GM12874 (cell line): Measurements from ENCODE around the gene MAN1C1.

ENCODE experiments used
- TF ChIP-seq, protein P1 (sequence below): IDR thresholded peaks from 2 replicates; pipeline ENCODE4 v1.5.1; 2011; ENCODE audit warnings: low read depth, mild to moderate bottlenecking, control low read depth, low read length, moderate library complexity; ENCODE audit not compliant: insufficient read depth

The MAN1C1 gene

DNA sequence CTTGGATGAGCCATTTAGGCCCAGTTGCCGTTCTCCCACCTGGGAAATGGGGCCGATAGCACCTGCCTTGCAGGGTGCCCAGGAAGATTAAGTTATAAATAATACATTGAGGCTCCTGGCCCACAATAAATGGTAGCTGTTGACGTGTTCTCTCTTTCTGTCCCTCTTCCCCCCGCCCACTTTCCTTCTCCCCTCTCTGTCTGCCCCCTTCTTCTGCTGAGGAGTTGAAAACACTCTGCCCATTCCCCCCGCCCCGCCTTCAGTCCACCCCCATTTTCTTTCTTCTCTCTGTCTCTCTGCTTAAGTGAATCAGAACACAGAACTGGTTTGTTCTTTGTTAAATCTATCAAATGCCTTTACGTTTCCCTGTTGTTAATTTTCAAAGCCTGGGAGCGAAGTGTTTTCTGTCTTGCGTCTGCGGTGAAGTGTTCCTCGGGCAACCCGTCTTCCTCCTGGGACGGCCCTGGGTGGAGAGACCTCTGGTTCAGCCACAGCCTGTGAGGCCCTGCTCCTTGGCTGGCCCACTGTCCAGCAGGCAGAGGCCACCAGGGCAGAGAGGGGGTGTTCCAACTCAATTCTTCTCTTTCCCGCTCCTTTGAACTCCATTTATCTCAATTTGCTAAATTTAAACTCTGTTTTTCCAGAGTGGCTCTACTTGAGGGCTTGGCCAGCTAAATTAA, 154.1 kb downstream of the MAN1C1 start:
- TF ChIP-seq, protein P1, sequence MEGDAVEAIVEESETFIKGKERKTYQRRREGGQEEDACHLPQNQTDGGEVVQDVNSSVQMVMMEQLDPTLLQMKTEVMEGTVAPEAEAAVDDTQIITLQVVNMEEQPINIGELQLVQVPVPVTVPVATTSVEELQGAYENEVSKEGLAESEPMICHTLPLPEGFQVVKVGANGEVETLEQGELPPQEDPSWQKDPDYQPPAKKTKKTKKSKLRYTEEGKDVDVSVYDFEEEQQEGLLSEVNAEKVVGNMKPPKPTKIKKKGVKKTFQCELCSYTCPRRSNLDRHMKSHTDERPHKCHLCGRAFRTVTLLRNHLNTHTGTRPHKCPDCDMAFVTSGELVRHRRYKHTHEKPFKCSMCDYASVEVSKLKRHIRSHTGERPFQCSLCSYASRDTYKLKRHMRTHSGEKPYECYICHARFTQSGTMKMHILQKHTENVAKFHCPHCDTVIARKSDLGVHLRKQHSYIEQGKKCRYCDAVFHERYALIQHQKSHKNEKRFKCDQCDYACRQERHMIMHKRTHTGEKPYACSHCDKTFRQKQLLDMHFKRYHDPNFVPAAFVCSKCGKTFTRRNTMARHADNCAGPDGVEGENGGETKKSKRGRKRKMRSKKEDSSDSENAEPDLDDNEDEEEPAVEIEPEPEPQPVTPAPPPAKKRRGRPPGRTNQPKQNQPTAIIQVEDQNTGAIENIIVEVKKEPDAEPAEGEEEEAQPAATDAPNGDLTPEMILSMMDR: no peak

DNA sequence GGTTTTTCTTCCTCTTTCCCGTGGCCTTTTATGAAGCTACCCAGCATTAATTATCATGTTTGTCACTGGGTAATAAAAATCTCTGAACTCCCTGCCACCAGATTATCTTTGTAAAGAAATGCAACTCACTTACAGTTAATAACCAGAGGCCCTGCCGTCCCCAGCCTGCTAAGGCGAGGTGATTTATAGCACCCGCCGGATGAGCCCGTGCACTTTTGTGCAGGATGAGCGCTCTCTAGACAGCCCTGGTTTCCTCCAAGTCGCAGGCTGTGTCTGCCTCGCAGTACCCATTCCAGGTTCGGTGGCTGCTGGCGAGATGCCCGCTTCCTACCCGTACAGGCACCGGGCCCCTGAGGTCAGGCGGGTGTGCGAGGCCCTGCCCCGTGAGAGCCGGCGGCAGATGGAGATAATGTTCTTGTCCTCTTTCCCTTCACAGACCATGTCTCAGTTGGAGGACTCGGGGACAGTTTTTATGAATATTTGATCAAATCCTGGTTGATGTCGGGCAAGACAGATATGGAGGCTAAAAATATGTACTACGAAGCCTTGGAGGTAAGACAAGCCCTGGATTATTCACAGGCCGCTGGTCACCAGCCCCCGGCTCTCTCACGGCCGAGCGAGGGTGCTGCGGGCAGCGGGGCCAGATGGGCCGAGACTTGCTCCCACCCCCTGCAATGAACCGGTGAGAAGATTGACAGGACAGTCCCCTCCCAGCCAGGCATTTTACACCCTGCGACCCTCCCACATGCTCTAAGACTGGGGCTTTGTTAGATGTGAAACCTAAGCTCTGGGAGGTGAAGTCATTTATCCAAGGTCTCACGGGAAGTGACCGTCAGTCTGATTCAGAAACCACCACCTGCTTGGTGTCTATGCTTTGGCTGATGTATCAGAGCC, 154.9 kb downstream of the MAN1C1 start:
- TF ChIP-seq, protein P1: no peak

DNA sequence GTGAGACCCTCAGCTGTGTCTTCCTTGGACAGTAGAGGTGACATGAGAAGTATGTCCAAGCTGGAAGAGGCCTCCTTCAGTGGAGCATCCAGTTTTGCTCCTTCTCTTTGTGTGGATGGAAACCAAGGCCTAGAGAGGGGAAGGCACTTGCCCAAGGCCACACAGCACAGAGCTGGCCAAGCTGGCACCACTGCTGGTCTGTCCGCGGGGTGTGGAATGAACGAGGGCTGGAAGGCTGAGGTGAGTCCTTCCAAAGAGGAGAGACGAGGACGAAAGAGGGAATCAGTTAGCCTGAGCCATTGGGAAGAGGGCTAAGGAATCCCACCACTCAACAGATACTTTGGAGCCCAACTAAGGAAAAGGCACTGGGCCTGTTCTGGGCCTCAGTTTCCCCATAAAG, 155.6 kb downstream of the MAN1C1 start:
- TF ChIP-seq, protein P1: no peak

DNA sequence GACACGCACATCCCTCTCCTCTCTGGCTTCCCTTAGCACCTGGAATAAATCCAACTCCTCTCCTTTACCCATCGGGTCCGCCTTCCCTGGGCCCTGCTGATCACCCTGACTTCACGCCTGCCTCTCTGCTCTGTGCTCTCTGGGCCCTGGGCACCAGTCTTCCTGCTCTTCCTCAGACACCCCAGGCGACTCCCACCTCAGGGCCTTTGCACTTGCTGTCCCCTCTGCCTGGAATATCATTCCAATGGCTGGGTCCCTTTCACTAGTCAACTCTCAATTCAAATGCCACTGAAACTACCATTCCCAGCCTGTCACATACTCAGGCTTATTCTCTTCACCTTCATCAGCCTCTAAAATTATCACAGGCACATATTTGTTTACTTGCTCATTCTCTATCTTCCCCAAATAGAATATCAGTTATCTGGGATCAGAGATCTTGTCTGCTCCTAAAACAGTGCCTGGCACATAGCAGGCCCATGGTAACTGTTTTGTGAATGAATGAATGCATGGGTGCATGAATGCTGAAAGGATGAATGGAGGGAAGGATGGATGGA, 156.2 kb downstream of the MAN1C1 start:
- TF ChIP-seq, protein P1: no peak

DNA sequence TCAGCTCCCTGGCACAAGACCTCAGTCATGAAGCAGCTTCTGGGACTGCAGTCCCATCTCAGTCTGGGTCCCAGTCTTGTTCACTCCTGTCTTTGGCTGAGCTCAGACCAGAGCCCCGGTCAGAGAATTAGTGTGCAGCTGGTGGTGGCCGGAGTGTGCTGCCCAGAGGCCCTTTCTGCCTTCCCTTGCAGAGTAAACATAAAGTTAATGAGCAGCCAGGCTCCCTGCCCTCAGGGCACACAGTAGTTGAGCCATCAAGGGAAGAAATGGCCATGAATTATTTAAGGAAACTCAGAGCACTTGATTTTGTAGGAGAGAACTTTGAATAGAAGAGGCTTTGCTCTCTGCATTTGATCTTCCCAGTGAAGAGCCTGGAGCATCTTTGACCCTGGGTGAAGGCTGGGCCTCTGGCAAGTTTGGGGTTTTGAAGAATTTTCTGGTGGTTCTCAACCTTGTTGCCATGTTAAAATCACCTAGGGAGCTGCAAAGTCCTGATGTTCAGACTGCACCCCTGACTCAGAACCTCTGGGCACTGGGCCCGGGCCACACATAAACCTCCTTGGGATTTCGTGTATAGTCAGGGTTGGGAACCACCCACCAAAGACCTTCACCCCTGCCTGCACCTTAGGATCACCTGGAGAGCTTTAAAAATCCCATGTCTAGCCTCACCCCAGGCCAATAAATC, 157.0 kb downstream of the MAN1C1 start:
- TF ChIP-seq, protein P1: no peak

DNA sequence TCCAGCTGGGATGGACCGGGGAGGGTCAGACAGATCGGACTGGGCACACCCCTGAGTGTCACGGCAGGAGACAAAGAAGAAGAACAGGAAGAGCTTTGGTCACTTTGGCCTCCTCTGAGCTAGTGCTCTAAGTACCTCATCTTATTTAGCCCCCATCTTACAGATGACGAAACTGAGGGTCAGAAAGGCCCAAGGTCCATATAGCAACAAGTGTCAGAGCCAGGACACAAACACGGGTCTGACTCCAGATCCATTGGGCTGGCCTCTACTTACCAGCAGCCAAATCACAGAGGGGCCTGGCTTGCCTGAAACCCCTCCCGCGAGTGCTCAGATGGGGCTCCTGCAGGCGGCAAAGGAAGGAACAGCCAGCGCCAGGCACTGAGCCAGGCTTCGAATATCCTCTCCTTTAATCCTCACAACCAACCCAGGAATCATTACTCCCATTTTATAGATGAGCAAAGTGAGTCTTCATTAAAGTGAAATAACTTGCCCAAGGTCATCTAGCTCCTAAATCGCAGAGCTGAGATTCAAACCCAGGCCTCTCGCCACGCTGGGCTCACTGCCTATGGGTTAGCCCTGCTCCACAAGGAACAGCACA, 157.7 kb downstream of the MAN1C1 start:
- TF ChIP-seq, protein P1: no peak
